Lower leg skin (tissue), 4 donors: Measurements from ENCODE around the gene MVB12B. TPM values are rescaled to one million over a fixed set of nuclear protein-coding genes. Genes with fewer than 3 reads are reported as not detected.

ENCODE experiments used
- DNase-seq, 2 donors: peaks; one replicate each; pipeline ENCODE4 v3.0.0-alpha.2; 2019; ENCODE audit warnings: low spot score in 2 of 2
- H3K4me3 ChIP-seq: fragments of 200-600 bp; sonication (generic); 2 replicates; pipeline ENCODE4 v1.5.1; 2017; ENCODE audit warnings: mild to moderate bottlenecking, low read depth; ENCODE audit not compliant: poor library complexity, severe bottlenecking
- POLR2A ChIP-seq, 2 donors: fragments of 450-650 bp; IDR thresholded peaks; one replicate each; pipeline ENCODE4 v1.6.1; 2016 to 2017; ENCODE audit warnings: antibody characterized with exemption in 2 of 2, mild to moderate bottlenecking in 1 of 2, moderate library complexity in 1 of 2
- WGBS, 2 donors: methylation state at CpG; one replicate each; pipeline ENCODE4 v1.1.5; 2018; 5-methylcytosine and 5-hydroxymethylcytosine counted together
- intact Hi-C: fragments of 100-400 bp; cut with DNase I; formaldehyde crosslinking; loops from one replicate; pipeline ENCODE4 v1.15.0; 2023; ENCODE audit warnings: low total_unique reads
- total RNA-seq, 4 donors: library from RNA; depleted of rRNA; stranded (reverse); fragments of >200 nt; gene quantifications; one replicate each; pipeline ENCODE4 v1.1.0, GENCODE V29; 2016
- TF ChIP-seq, protein P1 (sequence below), 3 donors: fragments of 450-650 bp; IDR thresholded peaks; one replicate each; pipeline ENCODE4 v1.5.1; 2016; ENCODE audit warnings: antibody characterized with exemption in 3 of 3, mild to moderate bottlenecking in 3 of 3, moderate library complexity in 2 of 3

MVB12B gene
- total RNA-seq, 4 donors from 2014 or later, result 8.6 to 12.5 (median 10.9) TPM

DNA sequence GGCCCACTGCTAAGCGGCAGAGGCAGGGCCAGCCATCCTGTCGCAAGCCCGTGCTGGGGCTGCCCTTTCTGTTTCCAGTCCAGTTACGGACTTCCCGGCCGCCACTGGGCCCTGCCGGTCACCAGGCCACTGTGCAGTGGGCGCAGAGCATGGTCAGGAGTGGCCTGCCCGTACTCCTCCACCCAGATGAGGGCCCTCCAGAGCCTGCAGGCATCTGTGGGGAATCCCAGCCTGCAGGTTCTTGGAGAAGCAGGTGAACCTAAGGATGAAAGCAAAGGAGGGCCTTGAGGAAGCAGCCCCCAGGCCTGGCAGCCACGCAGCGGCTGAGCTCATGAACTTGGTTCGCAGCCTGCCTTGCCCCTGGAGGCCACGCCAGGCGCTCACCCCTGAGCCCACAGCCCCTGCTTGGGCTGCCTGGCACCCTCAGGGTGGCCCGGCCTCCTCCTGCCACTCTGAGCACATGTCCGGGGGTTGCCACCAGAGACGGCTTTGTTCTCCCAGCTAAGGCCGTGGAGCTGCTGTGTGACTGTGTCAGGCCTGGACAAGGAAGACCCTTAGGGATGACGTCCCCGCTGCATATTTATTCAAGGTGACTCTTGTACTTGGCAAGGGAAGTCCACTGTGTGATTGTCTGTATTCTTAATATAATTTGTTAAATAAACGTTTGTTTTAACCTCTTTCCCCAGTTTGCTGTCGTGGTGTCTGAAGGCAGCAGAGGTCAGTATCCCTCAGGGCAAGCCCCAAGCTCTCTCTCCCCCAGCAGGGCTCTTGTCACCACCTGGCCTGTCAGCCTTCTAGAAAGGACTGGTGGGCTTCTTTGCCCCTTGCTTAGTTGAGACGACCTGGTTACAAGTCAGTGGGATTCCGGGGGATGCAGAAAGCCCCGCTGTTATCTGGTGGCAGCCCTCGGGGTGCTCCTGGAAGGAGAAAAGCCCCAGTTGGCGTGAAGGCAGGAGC is 180.0 kb downstream of the MVB12B start:
- intact Hi-C loops, result no loop called here
- TF ChIP-seq, protein P1, sequence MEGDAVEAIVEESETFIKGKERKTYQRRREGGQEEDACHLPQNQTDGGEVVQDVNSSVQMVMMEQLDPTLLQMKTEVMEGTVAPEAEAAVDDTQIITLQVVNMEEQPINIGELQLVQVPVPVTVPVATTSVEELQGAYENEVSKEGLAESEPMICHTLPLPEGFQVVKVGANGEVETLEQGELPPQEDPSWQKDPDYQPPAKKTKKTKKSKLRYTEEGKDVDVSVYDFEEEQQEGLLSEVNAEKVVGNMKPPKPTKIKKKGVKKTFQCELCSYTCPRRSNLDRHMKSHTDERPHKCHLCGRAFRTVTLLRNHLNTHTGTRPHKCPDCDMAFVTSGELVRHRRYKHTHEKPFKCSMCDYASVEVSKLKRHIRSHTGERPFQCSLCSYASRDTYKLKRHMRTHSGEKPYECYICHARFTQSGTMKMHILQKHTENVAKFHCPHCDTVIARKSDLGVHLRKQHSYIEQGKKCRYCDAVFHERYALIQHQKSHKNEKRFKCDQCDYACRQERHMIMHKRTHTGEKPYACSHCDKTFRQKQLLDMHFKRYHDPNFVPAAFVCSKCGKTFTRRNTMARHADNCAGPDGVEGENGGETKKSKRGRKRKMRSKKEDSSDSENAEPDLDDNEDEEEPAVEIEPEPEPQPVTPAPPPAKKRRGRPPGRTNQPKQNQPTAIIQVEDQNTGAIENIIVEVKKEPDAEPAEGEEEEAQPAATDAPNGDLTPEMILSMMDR (IDR thresholded peaks at IDR 0.05), result no peak
- no peak for TF ChIP-seq POLR2A (IDR thresholded peaks at IDR 0.05)
- H3K4me3 ChIP-seq, result no peak overlapping the region
- no peak for DNase-seq
- WGBS, 2 donors, result 84 to 87% methylated on average over 23 to 27 of the region's 27 CpGs

DNA sequence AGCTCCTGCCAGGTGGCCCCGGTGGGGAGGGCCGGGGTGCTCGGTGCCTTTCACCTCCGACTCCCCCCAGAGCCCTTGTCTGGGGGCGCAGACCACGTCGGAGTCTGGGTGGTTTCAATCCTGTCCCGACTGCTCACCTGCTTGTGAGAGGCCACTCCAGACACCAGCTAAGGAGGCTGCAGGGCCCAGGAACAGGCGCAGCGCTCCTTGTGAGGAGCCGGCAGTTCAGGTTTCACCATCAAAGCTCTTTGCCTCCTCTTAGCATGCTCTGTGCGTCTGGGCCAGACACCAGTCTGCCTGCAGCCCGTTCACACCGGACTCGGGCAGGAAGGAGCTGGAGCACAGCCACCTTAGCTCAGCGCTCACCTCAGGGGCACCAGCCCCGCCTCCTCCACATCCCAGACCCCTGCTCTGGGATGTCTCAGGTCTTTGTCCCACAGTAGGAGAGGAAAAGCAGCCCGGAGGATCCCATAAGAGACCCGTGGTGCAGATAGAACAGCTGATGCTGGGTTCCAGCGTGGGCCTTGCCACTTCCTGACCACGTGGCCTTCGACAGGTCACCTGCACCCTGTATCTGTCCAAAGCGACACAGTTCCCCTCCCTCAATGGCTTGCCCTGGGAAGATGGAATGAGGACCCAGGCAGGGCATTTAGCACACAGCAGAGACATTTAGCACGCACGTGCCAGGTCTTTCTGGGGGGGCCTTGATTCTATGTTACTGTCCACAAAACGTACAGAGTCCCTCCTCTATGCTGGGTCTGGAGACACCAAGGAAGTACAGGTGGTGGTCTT is 180.9 kb downstream of the MVB12B start:
- H3K4me3 ChIP-seq, result no peak overlapping the region
- intact Hi-C loops, result no loop called here
- no peak for TF ChIP-seq POLR2A (IDR thresholded peaks at IDR 0.05)
- TF ChIP-seq, protein P1 (IDR thresholded peaks at IDR 0.05), result no peak
- DNase-seq, result no peak
- WGBS, 2 donors, result 68 to 74% methylated on average over 25 to 26 of the region's 26 CpGs

DNA sequence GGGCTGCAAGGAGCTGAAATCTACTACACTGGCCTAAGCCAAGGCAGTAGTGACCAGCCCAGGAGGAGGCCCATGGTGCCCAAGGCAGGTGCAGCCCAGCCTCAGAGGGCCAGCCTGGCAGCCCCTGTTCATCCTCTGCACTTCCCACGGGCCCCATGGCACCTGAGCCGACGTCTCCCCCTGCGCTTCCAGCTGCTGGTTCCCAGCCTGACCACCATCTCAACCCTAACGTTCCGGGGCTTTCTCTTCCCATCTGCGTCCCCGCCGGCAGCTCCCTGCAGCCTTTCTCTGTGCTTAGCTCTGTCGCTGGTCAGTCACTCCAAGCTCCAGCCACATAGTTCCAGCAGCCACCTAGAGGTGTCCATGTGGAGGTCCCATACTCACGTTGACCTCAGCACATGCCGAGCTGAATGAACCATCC is 181.6 kb downstream of the MVB12B start:
- DNase-seq, result no peak
- intact Hi-C loops, result no loop called here
- WGBS, 2 donors, result 86% methylated on average over 10 to 12 of the region's 12 CpGs
- no peak for TF ChIP-seq POLR2A (IDR thresholded peaks at IDR 0.05)
- TF ChIP-seq, protein P1 (IDR thresholded peaks at IDR 0.05), result no peak
- no peak overlapping the region for H3K4me3 ChIP-seq

DNA sequence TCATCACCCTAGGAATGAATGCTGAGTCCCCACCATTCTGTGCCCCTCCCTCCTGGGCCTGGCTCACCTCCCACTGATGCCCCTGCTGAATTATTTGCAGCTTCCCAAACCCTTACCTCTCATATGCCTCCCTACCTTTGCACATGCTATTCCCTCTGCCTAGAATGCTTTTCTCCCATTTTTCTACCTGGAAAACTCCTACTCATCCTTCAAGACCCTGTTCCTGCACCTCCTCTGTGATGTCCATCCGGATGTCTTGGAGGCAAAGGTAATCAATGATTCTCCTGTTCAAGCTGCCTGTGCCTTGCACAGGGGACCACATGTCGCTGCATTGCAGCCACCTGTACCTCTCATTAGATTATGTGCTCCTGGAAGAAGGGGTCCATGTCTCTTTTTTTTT is 182.3 kb downstream of the MVB12B start:
- H3K4me3 ChIP-seq, result no peak overlapping the region
- WGBS, 2 donors, result 91 to 100% methylated on average over 2 of the region's 2 CpGs
- no peak for TF ChIP-seq POLR2A (IDR thresholded peaks at IDR 0.05)
- TF ChIP-seq, protein P1 (IDR thresholded peaks at IDR 0.05), result no peak
- intact Hi-C loops, result no loop called here
- no peak for DNase-seq

DNA sequence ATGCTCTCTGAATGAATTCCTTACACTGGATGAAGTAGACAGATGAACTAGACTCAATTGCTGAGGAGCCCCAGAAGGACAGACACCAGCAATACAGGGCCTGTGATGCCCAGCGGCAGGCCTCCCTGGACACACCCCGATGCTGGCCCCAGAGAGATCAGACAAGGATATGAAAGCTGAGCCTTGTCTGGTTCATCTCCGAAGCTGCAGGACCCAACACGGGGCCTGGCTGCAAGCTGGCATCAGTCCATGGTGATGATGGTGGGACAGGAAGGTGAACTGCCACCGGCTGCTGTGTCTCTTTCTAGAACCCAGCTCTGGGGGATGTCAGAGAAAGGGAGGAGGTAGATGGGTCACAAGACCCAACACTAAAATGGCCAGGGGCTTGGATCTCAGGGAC is 183.1 kb downstream of the MVB12B start:
- WGBS, 2 donors, result 80 to 84% methylated on average over 5 of the region's 5 CpGs
- intact Hi-C loops, result no loop called here
- no peak overlapping the region for H3K4me3 ChIP-seq
- TF ChIP-seq, protein P1 (IDR thresholded peaks at IDR 0.05), result no peak
- no peak for TF ChIP-seq POLR2A (IDR thresholded peaks at IDR 0.05)
- no peak for DNase-seq
